ENCODE data around the gene CRACDL. TPM values are rescaled to one million over a fixed set of nuclear protein-coding genes. Genes with fewer than 3 reads are reported as not detected.

Gene CRACDL
- polyA plus RNA-seq, 1 of the 3 experiments (the other 2 are of a cell fraction) = not detected

DNA sequence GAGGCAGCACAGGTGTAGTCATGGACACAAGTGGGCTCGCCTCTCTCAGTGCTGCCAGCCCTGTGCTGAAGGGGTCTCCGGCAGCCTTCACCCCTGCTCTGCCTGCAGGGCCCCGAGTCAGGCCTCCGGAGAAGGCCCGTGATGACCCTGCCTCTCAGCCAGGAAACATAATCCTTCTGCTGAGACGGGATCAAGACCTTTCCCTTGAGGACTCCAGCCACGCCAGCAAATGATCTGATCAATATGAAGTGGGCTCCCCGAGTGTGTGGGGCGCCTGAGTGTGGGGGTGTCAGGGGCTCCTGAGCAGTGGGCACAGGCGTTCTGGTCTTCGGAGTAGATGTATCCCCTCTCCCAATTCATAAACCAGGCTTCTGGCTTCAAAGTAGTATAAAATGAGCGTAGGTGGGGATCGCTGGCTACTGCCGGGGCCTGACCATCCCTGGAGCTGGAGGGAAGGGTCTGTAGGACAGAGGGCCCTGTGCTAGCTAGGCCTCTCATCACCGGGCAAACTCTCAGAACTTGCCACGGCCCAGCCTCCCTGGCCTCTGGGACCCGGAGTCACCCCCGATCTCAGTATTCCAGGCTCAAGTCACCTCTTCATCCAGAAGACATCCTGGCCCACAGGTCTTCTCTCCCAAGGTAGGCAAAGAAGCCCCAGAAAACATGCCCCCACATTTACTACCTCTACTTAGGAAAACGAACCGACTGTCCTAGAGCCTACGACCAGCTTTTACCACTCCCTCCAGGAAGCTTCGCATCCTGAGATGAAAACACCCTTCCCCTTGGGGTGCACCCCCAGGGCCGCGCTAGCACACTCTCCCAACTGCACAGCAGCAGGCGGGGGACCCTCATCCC is 33.6 kb downstream of the CRACDL start:
- H3K9ac ChIP-seq = no peak overlapping the region
- no peaks in the 10 kb centered on the region for H3K36me3 ChIP-seq (replicated peaks in 1 of 2; ENCODE audit: control insufficient read depth in 1 of 2, insufficient read depth in 2 of 2, low read length in 1 of 2)
- WGBS (ENCODE audit: low lambda C conversion rate) = 85% methylated on average over 20 of the region's 25 CpGs
- no peaks in the 10 kb centered on the region for H3F3A ChIP-seq (replicated peaks; ENCODE audit: insufficient read depth)
- H3K79me2 ChIP-seq (ENCODE audit: insufficient read depth) = no peaks in the 10 kb centered on the region
- TF ChIP-seq, protein P1, sequence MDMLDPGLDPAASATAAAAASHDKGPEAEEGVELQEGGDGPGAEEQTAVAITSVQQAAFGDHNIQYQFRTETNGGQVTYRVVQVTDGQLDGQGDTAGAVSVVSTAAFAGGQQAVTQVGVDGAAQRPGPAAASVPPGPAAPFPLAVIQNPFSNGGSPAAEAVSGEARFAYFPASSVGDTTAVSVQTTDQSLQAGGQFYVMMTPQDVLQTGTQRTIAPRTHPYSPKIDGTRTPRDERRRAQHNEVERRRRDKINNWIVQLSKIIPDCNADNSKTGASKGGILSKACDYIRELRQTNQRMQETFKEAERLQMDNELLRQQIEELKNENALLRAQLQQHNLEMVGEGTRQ (IDR thresholded peaks at IDR 0.05; ENCODE audit: borderline replicate concordance, low read depth, low read length) = no peak
- TF ChIP-seq, protein P2, sequence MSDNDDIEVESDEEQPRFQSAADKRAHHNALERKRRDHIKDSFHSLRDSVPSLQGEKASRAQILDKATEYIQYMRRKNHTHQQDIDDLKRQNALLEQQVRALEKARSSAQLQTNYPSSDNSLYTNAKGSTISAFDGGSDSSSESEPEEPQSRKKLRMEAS (IDR thresholded peaks at IDR 0.05; ENCODE audit: low read depth) = no peak
- TF ChIP-seq YY1 (IDR thresholded peaks at IDR 0.05; ENCODE audit: low read depth) (no peak), RFX5 (IDR thresholded peaks at IDR 0.05; ENCODE audit: low read length) (no peak), EZH2phosphoT487 (IDR thresholded peaks at IDR 0.05; ENCODE audit: borderline replicate concordance, low read depth) (no peak), FOXJ3 (CRISPR knock-in tag; IDR thresholded peaks at IDR 0.05) (no peak), RCOR1 (IDR thresholded peaks at IDR 0.05; ENCODE audit: low read length) (no peak), FOXM1 (IDR thresholded peaks at IDR 0.05; ENCODE audit: low read depth) (no peak), MXI1 (IDR thresholded peaks at IDR 0.05; ENCODE audit: low read depth, low read length) (no peak), GATA2 (CRISPR knock-in tag; IDR thresholded peaks at IDR 0.05) (no peak), TEAD4 (IDR thresholded peaks at IDR 0.05; ENCODE audit: borderline replicate concordance, insufficient read depth) (no peak)
- TF ChIP-seq, protein P3, sequence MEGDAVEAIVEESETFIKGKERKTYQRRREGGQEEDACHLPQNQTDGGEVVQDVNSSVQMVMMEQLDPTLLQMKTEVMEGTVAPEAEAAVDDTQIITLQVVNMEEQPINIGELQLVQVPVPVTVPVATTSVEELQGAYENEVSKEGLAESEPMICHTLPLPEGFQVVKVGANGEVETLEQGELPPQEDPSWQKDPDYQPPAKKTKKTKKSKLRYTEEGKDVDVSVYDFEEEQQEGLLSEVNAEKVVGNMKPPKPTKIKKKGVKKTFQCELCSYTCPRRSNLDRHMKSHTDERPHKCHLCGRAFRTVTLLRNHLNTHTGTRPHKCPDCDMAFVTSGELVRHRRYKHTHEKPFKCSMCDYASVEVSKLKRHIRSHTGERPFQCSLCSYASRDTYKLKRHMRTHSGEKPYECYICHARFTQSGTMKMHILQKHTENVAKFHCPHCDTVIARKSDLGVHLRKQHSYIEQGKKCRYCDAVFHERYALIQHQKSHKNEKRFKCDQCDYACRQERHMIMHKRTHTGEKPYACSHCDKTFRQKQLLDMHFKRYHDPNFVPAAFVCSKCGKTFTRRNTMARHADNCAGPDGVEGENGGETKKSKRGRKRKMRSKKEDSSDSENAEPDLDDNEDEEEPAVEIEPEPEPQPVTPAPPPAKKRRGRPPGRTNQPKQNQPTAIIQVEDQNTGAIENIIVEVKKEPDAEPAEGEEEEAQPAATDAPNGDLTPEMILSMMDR (IDR thresholded peaks at IDR 0.05) = no peak
- TF ChIP-seq, protein P4, sequence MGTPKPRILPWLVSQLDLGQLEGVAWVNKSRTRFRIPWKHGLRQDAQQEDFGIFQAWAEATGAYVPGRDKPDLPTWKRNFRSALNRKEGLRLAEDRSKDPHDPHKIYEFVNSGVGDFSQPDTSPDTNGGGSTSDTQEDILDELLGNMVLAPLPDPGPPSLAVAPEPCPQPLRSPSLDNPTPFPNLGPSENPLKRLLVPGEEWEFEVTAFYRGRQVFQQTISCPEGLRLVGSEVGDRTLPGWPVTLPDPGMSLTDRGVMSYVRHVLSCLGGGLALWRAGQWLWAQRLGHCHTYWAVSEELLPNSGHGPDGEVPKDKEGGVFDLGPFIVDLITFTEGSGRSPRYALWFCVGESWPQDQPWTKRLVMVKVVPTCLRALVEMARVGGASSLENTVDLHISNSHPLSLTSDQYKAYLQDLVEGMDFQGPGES (IDR thresholded peaks at IDR 0.05; ENCODE audit: low read depth, low read length) = no peak
- TF ChIP-seq, protein P5, sequence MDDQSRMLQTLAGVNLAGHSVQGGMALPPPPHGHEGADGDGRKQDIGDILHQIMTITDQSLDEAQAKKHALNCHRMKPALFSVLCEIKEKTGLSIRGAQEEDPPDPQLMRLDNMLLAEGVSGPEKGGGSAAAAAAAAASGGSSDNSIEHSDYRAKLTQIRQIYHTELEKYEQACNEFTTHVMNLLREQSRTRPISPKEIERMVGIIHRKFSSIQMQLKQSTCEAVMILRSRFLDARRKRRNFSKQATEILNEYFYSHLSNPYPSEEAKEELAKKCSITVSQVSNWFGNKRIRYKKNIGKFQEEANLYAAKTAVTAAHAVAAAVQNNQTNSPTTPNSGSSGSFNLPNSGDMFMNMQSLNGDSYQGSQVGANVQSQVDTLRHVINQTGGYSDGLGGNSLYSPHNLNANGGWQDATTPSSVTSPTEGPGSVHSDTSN (IDR thresholded peaks at IDR 0.05) = no peak
- H3K4me3 ChIP-seq (ENCODE audit: low read depth in 2 of 2, low read length in 1 of 2) = no peak overlapping the region
- H4K20me1 ChIP-seq (ENCODE audit: insufficient read depth) = no peaks in the 10 kb centered on the region
- CTCF ChIA-PET = no interaction called here
- POLR2A ChIA-PET = no interaction called here
- no peak overlapping the region for H3K27ac ChIP-seq (ENCODE audit: low read depth in 2 of 2, low read length in 1 of 2)
- no peaks in the 10 kb centered on the region for H3K9me2 ChIP-seq
- H3K9me3 ChIP-seq = no peaks in the 10 kb centered on the region
- DNase-seq = no peak
- peaks cover 0 to under 1% of the 10 kb centered on the region in 2 experiments; a peak in 1 of 4 replicates for H3K4me1 ChIP-seq (ENCODE audit: control insufficient read depth in 1 of 2, insufficient read depth in 2 of 2, low read depth in 1 of 2, low read length in 1 of 2)
- H2AFZ ChIP-seq (ENCODE audit: low read depth) = no peak overlapping the region
- H3K4me2 ChIP-seq = no peak overlapping the region
- no peaks in the 10 kb centered on the region for H3K27me3 ChIP-seq (ENCODE audit: insufficient read depth)

All from SK-N-SH (cell line).